H54 (cell line): ENCODE results near the gene EPHB1.
"Not testable (repeated sequence)": the region's sequence is repeated elsewhere in the genome, so short reads cannot be mapped to it uniquely, and the experiment has no call there.

Source experiments
- DNase-seq: peaks from one replicate; pipeline ENCODE4 v3.0.0; 2011; ENCODE audit warnings: low spot score, mixed read lengths; ENCODE audit not compliant: insufficient read length
- FAIRE-seq: peaks from 3 replicates; lab custom pipeline; 2011; peaks lifted over from hg19 to GRCh38; lab: Jason Lieb, UNC
- POLR2A ChIP-seq: IDR thresholded peaks from 2 replicates; pipeline ENCODE4 v1.6.1; 2011; ENCODE audit warnings: low read depth, mild to moderate bottlenecking, low read length

Gene EPHB1

DNA sequence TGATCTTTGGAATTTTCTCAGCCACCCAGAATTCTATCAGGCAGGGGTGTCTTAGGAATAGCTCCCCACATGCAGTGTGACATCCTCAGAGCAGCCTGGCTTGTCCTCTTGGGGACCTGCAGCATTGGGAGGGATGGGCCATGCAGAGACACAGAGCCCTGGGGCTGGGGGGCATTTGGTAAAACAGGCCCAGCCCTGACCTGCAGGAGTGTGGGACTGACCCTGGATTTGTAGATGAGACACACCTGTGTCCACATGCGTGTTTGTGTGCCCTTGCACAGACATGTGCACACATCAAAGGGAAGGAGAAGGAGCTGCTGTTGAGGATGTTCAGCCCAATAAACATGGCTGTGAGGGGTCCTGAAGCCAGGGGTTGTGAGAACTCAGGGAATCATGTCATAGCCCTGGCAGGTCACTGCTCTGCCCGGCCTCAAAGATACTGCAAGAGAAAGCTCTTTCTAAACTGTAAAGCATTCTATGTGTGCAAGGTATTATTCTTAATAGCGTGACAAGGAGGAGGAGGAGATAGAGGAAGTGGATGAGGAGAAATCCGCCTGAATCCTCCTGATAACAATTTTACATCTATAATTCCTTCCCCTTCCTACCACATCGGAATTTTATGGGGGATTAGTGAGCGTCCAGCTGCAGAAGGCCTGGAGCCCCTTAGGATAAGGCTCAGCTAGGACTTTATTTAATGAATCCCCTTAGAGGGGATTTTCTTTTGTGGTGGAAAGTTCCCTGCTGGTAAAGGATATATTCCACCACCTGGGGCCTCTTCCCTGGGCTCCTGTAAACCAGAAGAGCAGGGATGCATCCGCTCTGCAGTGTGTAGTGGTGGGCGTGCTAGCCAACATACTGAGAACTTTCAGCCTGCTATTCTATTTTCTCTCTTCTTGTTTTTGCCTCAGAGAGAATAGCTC, 245.5 kb downstream of the EPHB1 start:
- TF ChIP-seq POLR2A, result no peak
- FAIRE-seq (no peak), DNase-seq (no peak)

DNA sequence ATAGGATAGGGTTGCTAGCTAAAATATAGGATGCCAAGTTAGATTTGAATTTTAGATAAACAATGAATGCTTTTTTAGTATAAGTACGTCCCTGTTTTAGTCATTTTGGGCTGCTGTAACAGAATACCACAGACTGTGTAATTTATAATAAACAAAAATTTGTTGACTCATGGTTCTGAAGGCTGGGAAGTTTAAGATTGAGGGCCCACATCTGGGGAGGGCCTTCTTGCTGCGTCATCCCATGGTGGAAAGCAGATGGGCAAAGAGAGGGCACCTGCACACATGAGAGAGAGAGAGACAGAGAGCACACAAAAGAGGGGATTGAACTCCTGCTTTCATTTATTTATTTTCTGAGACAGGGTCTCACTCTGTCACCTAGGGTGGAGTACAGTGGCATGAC, 246.5 kb downstream of the EPHB1 start:
- DNase-seq (no peak), FAIRE-seq (no peak)
- no peak for TF ChIP-seq POLR2A

DNA sequence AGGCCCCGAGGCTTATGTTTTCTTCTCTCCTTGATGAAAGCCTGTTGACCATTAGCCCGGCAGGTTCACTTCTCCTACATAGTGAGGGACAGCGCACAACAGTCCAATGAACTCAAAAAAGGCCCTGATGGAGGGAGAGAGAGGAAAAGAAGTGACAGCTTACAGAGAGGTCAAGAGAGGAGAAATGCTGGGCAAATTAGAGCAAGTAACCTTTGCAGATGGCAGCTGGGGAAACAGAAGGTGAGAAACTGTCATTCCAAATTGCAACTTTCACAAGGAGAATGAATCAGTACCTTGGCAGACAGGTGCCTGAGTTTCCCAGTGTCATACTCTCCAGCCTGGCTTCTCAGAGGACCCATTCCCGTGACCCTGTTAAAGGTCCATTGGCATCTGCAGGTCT, 252.0 kb downstream of the EPHB1 start:
- no peak for DNase-seq
- no peak for TF ChIP-seq POLR2A
- no peak for FAIRE-seq

DNA sequence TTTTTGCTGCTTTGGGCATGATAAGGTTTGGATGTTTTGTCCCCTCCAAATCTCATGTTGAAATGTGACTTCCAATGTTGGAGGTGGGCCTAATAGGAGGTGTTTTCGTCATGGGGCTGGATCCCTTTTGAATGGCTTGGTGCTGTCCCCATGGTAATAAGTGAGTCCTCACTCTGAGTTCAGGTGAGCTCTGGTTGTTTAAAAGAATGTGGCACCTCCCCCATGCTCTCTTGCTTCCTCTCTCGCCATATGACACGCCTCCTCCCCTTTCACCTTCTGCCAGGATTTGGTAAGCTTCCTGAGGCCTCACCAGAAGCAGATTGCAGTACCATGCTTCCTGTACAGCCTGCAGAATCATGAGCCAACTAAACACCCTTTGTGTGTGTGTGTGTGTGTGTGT, 255.5 kb downstream of the EPHB1 start:
- DNase-seq, result no peak
- FAIRE-seq, result no peak
- no peak for TF ChIP-seq POLR2A

DNA sequence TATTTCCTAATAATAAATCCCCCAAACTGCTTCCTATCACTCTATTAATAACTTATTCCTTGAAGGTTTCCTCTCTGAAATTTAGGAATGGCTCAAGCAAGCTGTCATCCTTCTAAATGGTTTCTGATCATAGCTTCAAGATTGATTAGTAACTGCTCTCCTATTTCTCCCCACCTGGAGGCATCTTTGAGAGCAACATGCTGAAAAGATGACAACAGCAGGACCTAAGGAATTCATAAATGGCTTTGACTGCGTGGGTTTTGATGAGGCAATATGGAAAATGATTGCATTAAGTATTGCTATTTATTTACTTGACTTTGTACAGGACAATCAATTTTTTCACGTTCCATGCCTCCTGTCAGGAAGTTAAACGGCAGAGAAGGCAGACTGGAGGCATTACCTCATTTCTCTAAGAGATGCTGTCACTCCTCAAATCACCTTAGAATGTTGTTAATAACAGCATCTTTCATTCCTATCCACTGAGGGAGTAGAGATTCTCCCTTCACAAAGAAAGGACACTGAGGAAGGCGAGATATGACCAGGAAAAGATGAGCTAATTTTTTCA, 256.4 kb downstream of the EPHB1 start:
- DNase-seq, result no peak
- no peak for FAIRE-seq
- TF ChIP-seq POLR2A, result no peak

DNA sequence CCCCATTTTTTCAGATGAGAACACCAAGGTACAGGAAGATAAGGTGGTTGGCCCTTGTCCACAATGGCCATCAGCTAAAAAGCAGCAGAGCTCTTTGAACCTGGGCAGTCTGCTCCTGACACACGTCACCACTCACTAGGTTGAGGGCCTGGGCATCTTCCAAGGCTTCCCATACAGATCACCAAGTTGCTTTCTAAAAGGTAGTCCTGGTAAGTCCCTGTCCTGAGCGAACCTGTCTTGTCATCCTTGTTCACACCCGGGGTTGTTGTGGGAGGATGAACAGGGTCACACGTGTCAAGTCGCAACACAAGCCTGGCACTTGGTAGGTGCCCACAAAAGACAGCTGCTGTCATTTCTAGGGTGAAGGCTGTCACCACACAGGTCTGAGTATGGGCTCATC, 260.4 kb downstream of the EPHB1 start:
- TF ChIP-seq POLR2A, result no peak
- FAIRE-seq, result no peak
- DNase-seq, result no peak

DNA sequence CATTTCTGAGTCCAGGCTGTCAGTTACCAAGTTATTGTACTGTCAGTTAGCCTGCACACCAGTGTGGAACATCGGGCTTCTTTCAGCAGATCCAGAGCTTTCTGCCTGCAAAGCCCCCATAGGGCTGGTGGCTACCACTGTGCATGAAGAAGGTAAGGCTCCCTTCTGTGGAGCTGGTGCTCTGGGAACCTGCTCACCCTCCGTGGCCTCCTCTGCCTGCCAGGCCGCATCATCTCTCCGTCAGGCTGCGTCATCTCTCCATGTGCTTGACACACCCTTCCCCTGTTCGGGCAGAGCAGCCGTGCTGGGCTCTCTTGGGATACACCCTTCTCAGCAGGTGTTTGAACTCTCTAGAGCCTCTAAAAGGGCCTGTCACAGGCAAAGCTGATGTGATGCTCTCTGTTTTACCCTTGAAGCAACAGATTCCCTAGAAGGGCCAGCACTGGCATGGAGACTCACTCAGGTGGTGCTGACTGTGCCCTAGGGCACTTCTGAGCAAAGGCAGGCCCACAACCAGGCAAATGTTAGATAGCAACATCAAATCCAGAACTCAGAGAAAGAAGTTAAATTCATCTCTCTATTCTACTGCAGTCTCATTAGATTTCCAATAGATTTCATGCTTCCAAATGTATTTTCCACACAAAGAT, 261.1 kb downstream of the EPHB1 start:
- no peak for TF ChIP-seq POLR2A
- DNase-seq, result no peak
- FAIRE-seq, result no peak

DNA sequence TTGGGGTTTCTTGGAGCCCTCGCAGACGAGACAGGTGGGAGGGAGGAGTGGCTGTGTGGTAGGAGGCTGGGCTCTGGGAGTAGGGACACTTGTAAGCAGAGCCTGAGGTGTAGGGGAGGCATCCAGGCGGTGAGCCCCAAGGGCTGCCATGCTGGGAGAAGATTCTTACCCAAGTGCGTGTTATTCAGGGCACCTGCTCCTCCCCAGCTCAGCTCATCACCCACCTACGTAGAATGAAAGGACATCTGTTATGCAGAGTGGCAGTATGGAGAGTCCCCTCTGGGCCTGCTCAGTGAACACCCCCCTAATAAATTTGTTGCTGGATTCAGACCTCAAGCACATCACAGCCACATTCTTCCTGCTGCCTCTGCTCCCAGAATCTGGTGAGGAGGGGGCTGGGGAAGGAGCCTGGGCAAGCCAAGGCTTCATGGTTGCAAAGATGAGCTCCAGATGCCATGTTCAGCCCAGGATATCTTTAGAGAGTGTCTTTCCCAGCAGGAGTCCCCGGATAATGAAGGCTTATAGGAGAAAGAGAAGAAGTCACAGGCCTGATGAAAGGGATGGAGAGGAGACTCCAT, 261.8 kb downstream of the EPHB1 start:
- no peak for DNase-seq
- no peak for FAIRE-seq
- no peak for TF ChIP-seq POLR2A

DNA sequence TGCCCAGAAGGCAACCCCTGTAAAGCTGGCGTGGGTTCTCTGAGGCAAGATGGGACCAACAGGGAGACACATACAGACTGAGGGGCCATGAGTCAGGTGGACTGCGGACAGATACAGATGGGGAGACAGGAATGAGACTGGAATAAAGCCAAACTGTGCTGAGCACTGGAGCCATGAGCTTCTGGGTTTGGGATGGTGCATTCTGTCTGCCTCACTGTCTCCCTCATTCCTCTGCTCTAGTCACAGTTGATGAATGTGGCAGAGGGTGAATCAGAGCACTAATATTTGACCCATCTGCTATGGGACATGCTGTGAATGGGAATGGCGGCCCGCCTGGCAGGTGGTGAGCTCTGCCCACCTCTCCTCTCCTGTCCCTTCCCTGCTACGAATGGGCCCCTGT, 262.9 kb downstream of the EPHB1 start:
- DNase-seq (no peak), FAIRE-seq (no peak)
- no peak for TF ChIP-seq POLR2A

DNA sequence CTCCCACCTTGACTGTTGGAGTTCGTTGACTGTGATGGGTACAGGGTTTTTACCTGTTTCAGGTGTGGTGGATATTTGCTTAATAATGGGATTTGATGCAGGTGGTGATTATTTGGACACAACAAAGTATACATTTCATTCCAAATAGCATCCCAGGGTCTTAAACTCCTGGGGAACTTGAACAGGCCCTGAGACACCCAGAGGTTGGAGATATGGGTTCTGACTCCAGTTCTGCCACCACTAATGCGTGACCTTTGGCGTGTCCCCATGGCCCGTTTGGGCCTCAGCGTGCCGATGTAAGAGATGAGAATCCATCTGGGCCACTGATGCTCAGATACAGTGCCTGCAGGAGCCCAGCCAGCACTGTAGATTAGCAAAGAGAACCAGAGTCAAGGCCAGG, 264.5 kb downstream of the EPHB1 start:
- FAIRE-seq, result no peak
- TF ChIP-seq POLR2A, result no peak

DNA sequence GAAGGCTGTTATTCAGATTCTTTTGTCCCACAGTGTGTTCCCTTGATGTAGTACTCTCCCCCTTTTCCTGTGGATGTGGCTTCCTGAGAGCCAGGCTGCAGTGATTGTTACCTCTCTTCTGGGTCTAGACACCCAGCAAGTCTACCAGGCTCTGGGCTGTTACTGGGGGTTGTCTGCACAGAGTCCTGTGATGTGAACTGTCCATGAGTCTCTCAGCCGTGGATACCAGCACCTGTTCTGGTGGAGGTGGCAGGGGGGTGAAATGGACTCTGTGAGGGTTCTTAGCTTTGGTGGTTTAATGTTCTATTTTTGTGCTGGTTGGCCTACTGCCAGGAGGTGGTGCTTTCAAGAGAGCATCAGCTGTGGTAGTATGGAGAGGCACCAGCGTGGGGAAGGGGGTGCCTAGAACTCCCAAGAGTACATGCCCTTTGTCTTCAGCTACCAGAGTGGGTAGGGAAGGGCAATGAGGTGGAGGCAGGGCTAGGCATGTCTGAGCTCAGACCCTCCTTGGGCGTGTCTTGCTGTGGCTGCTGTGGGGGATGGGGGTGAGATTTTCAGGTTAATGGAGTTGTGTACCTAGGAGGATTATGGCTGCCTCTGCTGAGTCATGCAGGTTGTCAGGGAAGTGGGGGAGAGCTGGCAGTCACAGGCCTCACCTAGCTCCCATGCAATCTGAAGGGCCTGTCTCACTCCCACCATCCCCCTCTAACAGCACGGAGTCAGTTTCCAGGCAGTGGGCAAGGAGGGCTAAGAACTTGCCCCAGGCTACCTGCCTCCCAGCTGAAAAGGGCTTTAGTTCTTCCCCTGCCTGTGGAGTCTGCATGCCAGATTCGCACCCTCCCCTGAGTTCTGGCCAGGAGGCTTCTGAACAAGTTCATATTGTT, 272.0 kb downstream of the EPHB1 start:
- not testable (repeated sequence) for DNase-seq, FAIRE-seq

More for the DNA sequence above, 264.5 kb downstream of the EPHB1 start:
- no peak for DNase-seq

DNA sequence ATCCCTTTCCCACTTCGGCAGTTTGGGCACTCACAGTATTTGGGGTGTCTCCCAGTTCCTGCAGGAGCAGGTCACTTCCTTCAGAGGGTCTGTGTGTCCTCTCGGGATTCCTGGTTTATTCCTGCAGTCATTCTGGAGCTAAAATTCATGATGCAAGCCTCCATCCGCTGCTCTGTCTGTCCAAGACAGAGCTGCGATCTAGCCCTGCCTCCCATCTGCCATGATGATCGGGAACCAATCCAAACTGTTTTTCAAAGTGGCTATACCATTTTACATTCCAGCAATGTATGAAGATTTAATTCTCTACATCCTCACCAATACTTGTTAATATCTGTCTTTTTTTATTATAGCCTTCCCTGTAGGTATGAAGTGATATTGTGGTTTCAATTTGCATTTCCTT, 273.0 kb downstream of the EPHB1 start:
- DNase-seq (no peak), FAIRE-seq (no peak)
- TF ChIP-seq POLR2A, result no peak

DNA sequence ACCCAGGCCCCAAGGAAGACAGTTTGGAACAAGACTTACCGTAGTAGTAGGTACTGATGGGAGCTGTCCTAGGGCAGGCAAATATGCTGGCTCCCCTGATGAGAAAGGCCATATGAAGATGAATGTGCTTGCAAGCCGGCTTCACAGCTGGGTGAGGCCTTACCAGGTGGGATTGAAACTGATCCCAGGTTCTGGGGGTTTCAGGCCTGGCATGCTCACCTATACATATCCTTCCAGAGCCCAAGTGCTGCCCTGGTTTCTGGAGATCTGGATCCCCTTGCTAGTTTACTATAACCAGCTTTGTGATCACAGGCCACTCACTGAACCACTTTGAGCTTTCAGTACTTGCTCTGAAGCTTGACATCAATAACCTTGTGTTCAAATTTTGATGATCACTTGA, 274.3 kb downstream of the EPHB1 start:
- DNase-seq (no peak), FAIRE-seq (no peak)
- TF ChIP-seq POLR2A, result no peak
